OCI-LY3 (cell line): Measurements from ENCODE around the gene EIF3A.

Experiments
- H2AFZ ChIP-seq: fragments of 200-600, 300-600 bp; shearing (Covaris generic); 2 replicates; pipeline ENCODE4 v1.6.0; 2014; ENCODE audit warnings: antibody characterized with exemption, low read depth, low read length
- H3K27ac ChIP-seq: fragments of 200-600, 300-600 bp; sonication (generic); 2 replicates; pipeline ENCODE4 v1.5.1; 2014; ENCODE audit warnings: mild to moderate bottlenecking, low read length, moderate library complexity, mixed read lengths
- H3K27me3 ChIP-seq: fragments of 200-600, 300-600 bp; sonication (generic); 2 replicates; pipeline ENCODE4 v1.6.1; 2014; ENCODE audit warnings: low read depth, low read length, mixed read lengths
- H3K36me3 ChIP-seq: fragments of 200-600, 300-600 bp; sonication (generic); replicated peaks from 2 replicates; pipeline ENCODE3; 2014; ENCODE audit warnings: low read depth, low read length, mixed read lengths
- H3K4me1 ChIP-seq: fragments of 300-600, 200-600 bp; sonication (generic); 2 replicates; pipeline ENCODE4 v1.6.1; 2014; ENCODE audit warnings: low read length, mixed read lengths
- H3K4me2 ChIP-seq: fragments of 200-600, 300-600 bp; sonication (generic); 2 replicates; pipeline ENCODE4 v1.6.1; 2014; ENCODE audit warnings: low read length, mixed read lengths
- H3K4me3 ChIP-seq: fragments of 300-600, 200-600 bp; sonication (generic); 2 replicates; pipeline ENCODE4 v1.5.1; 2014; ENCODE audit warnings: antibody characterized with exemption, mild to moderate bottlenecking, low read length, moderate library complexity
- H3K79me2 ChIP-seq: fragments of 300-600, 200-600 bp; shearing (Covaris generic); 2 replicates; pipeline ENCODE4 v1.6.1; 2014; ENCODE audit warnings: mild to moderate bottlenecking, low read length, mixed read lengths
- H3K9ac ChIP-seq: fragments of 300-600, 200-600 bp; shearing (Covaris generic); 2 replicates; pipeline ENCODE4 v1.6.0; 2014; ENCODE audit warnings: mild to moderate bottlenecking, low read length, moderate library complexity
- H3K9me3 ChIP-seq: fragments of 200-600, 300-600 bp; shearing (Covaris generic); 2 replicates; pipeline ENCODE4 v1.6.1; 2014; ENCODE audit warnings: low read length, mixed read lengths; ENCODE audit not compliant: insufficient read depth
- H4K20me1 ChIP-seq: fragments of 200-600, 300-600 bp; sonication (generic); 2 replicates; pipeline ENCODE4 v1.6.1; 2016; ENCODE audit warnings: low read length, mixed read lengths; ENCODE audit not compliant: insufficient read depth
- EZH2phosphoT487 ChIP-seq: fragments of 200-600 bp; shearing (Covaris generic); IDR thresholded peaks from 2 replicates; pipeline ENCODE4 v1.6.1; 2018; ENCODE audit warnings: antibody characterized with exemption, mixed run types, low read depth
- TF ChIP-seq, protein P1 (sequence below): fragments of 200-600, 300-600 bp; sonication (generic); IDR thresholded peaks from 2 replicates; pipeline ENCODE4 v1.5.1; 2014; ENCODE audit warnings: antibody characterized with exemption, low read length, low read depth

The EIF3A gene

GRCh38 chr10:118997379-118997778 is 83.2 kb downstream of the EIF3A start:
- no peaks in the 10 kb centered on the region for H3K9me3 ChIP-seq
- TF ChIP-seq, protein P1, sequence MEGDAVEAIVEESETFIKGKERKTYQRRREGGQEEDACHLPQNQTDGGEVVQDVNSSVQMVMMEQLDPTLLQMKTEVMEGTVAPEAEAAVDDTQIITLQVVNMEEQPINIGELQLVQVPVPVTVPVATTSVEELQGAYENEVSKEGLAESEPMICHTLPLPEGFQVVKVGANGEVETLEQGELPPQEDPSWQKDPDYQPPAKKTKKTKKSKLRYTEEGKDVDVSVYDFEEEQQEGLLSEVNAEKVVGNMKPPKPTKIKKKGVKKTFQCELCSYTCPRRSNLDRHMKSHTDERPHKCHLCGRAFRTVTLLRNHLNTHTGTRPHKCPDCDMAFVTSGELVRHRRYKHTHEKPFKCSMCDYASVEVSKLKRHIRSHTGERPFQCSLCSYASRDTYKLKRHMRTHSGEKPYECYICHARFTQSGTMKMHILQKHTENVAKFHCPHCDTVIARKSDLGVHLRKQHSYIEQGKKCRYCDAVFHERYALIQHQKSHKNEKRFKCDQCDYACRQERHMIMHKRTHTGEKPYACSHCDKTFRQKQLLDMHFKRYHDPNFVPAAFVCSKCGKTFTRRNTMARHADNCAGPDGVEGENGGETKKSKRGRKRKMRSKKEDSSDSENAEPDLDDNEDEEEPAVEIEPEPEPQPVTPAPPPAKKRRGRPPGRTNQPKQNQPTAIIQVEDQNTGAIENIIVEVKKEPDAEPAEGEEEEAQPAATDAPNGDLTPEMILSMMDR: no peak
- no peak for TF ChIP-seq EZH2phosphoT487
- H3K36me3 ChIP-seq: no peaks in the 10 kb centered on the region
- H3K4me2 ChIP-seq: no peak overlapping the region
- no peak overlapping the region for H2AFZ ChIP-seq
- no peaks in the 10 kb centered on the region for H3K79me2 ChIP-seq
- H3K9ac ChIP-seq: no peak overlapping the region
- no peak overlapping the region for H3K4me3 ChIP-seq
- no peaks in the 10 kb centered on the region for H4K20me1 ChIP-seq
- no peaks in the 10 kb centered on the region for H3K4me1 ChIP-seq
- H3K27ac ChIP-seq: no peak overlapping the region
- peaks cover 19% of the 10 kb centered on the region for H3K27me3 ChIP-seq

DNA sequence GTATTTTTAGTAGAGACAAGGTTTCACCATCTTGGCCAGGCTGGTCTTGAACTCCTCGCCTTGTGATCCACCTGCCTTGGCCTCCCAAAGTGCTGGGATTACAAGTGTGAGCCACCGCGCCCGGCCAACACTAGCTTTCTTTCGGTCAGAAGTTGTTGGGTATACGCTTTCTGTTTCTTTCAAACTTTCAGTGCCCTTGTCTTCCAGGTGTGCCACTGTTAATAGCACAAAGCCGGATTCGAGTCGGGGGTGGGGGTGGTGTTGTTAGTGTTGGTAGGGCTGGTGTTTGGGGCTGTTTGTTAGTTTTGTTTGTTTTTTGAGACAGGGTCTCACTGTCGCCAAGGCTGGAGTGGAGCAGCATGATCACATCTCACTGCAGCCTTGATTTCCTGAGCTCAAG is 84.9 kb downstream of the EIF3A start:
- H3K27ac ChIP-seq: no peak overlapping the region
- H3K4me1 ChIP-seq: no peaks in the 10 kb centered on the region

GRCh38 chr10:118994321-118994720 is 86.3 kb downstream of the EIF3A start:
- Histone ChIP-seq H3K27ac (no peak overlapping the region), H3K27me3 (peaks cover 39% of the 10 kb centered on the region), H3K79me2 (no peaks in the 10 kb centered on the region)

More for the DNA sequence above, 84.9 kb downstream of the EIF3A start:
- Histone ChIP-seq H2AFZ (no peak overlapping the region), H3K9me3 (no peaks in the 10 kb centered on the region), H3K4me3 (no peak overlapping the region), H4K20me1 (no peaks in the 10 kb centered on the region), H3K9ac (no peak overlapping the region), H3K36me3 (no peaks in the 10 kb centered on the region), H3K27me3 (peaks cover 33% of the 10 kb centered on the region), H3K4me2 (no peak overlapping the region), H3K79me2 (no peaks in the 10 kb centered on the region)
- TF ChIP-seq EZH2phosphoT487: no peak
- TF ChIP-seq, protein P1: no peak

GRCh38 chr10:118993214-118993613 is 87.4 kb downstream of the EIF3A start:
- Histone ChIP-seq H3K27ac (no peak overlapping the region), H3K27me3 (peaks cover 45% of the 10 kb centered on the region), H4K20me1 (no peaks in the 10 kb centered on the region), H3K4me3 (no peak overlapping the region), H3K36me3 (no peaks in the 10 kb centered on the region), H3K79me2 (no peaks in the 10 kb centered on the region), H3K4me2 (no peak overlapping the region), H2AFZ (no peak overlapping the region), H3K9me3 (no peaks in the 10 kb centered on the region), H3K9ac (no peak overlapping the region), H3K4me1 (no peaks in the 10 kb centered on the region)
- TF ChIP-seq, protein P1: no peak
- TF ChIP-seq EZH2phosphoT487: no peak

More at GRCh38 chr10:118994321-118994720, 86.3 kb downstream of the EIF3A start:
- Histone ChIP-seq H3K4me3 (no peak overlapping the region), H3K36me3 (no peaks in the 10 kb centered on the region), H3K4me1 (no peaks in the 10 kb centered on the region), H3K4me2 (no peak overlapping the region), H2AFZ (no peak overlapping the region), H3K9ac (no peak overlapping the region), H4K20me1 (no peaks in the 10 kb centered on the region), H3K9me3 (no peaks in the 10 kb centered on the region)
- TF ChIP-seq, protein P1: no peak
- no peak for TF ChIP-seq EZH2phosphoT487
